Iris pigment epithelial cell (primary cell): ENCODE results near the gene PPL.

Source experiments
- DNase-seq: peaks from one replicate; pipeline ENCODE4 v3.0.0-alpha.2; 2011; ENCODE audit warnings: low read depth

PPL gene

GRCh38 chr16:4864728-4865127, 72.2 kb downstream of the PPL start:
- no peak for DNase-seq

GRCh38 chr16:4862639-4863038, 74.3 kb downstream of the PPL start:
- peak; percentile 29 for DNase-seq

- no peak for DNase-seq
These were observed 76.1 kb downstream of the PPL start for GRCh38 chr16:4860727-4861342.

- DNase-seq: peak; percentile 45
These were observed 77.1 kb downstream of the PPL start for GRCh38 chr16:4859900-4860255.

GRCh38 chr16:4859190-4859899, 77.6 kb downstream of the PPL start:
- no peak for DNase-seq

- DNase-seq: no peak
These were observed 81.1 kb downstream of the PPL start for GRCh38 chr16:4855804-4856203.

GRCh38 chr16:4855371-4855770, 81.6 kb downstream of the PPL start:
- DNase-seq: no peak

GRCh38 chr16:4852221-4852872, 84.6 kb downstream of the PPL start:
- DNase-seq: peak; percentile 47

GRCh38 chr16:4850211-4850610, 86.7 kb downstream of the PPL start:
- DNase-seq: peak; percentile 18

- DNase-seq: peak; percentile 70
These were observed 89.0 kb downstream of the PPL start for GRCh38 chr16:4847774-4848587.

GRCh38 chr16:4846901-4847773, 89.8 kb downstream of the PPL start, which contains the start of the genes GLYR1 and UBN1:
Gene GLYR1 (minus strand): TSS chr16:4847288. CDS start chr16:4847265, 23 bp downstream.
Gene UBN1 (plus strand): TSS chr16:4847481. CDS start chr16:4852918, 5,437 bp downstream.
- DNase-seq: peak; percentile 98

- DNase-seq: peak; percentile 68
These were observed 90.4 kb downstream of the PPL start for GRCh38 chr16:4846503-4846900.

GRCh38 chr16:4840984-4841383, 96.0 kb downstream of the PPL start:
- no peak for DNase-seq

- DNase-seq: no peak
These were observed 97.0 kb downstream of the PPL start for GRCh38 chr16:4839942-4840341.

GRCh38 chr16:4837733-4838501, 99.0 kb downstream of the PPL start:
- no peak for DNase-seq

GRCh38 chr16:4836727-4837126, 100.2 kb downstream of the PPL start:
- DNase-seq: no peak

- no peak for DNase-seq
These were observed 103.4 kb downstream of the PPL start for GRCh38 chr16:4833584-4833983.

- DNase-seq: no peak
These were observed 104.1 kb downstream of the PPL start for GRCh38 chr16:4832698-4833343.
